SH-SY5Y (cell line): ENCODE data around the gene RCE1.

ENCODE experiments used
- GATA2 ChIP-seq: IDR thresholded peaks from 2 replicates; pipeline ENCODE4 v1.6.1; 2011; ENCODE audit warnings: mild to moderate bottlenecking, low read depth, low read length
- GATA3 ChIP-seq: IDR thresholded peaks from 2 replicates; pipeline ENCODE4 v1.6.1; 2011; ENCODE audit warnings: low read depth, mild to moderate bottlenecking, low read length, moderate library complexity

DNA sequence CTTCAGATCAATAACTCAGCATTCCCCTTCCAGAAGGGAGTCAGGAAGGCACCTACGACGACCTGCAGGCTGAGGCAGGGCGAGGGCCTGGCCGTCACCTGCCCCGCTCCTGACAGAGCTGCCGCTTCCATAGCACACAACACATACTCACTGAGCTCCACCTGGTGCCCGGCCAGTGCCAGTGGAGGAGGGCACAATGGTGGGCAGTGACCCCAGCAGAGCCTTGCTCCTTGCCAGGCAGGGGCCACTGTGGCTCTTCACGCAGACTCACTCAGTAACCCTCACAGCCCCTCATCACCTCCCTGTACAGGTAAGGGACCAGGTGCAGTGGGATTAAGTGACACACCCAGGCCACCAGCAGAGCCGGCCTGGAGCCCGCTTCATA, 38.2 kb downstream of the RCE1 start:
- TF ChIP-seq GATA2: no peak
- no peak for TF ChIP-seq GATA3
